Measurements from ENCODE around the gene SMAP1.

The SMAP1 gene

DNA sequence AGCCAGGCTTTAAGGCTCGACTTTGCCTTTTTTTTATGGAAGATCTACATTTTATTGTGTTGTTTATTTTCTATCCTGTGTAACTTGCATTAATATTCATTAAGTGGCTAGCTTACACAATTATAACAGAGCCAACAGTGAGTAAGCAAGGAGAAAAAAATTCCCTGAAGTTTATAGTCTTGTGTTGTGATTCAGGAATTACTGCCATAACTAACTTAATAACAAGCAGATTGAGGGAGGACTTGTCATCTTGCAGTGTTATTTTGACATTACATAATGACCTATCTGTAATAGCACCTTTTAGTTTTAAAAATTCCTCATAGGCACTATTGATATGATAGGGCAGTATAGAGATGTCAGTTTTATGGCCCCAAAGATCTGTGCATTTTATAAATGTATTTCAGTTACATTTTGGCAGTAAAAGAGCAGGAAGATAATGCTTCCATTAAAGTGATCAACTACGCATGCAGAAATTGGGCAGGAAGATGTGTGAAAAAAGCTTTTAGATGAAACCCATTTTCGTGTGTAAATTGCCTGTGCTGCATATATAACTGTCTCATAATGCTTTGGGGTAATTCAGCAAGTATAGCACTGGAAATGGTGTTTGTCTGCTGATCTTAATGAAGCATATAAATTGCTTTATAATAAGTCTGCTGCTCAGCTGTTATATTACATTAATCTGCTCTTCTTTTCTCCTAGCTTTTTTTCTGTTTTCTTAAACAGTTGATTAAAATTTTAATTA lies 123.0 kb downstream of the SMAP1 start:
- no peak overlapping the region for H2AFZ ChIP-seq (ENCODE audit: low read depth, low read length)
- H3K36me3 ChIP-seq (ENCODE audit: insufficient read depth, low read length): no peaks in the 10 kb centered on the region
- no peak overlapping the region for H3K4me3 ChIP-seq (ENCODE audit: low read length)
- no peaks in the 10 kb centered on the region for H3K27me3 ChIP-seq (ENCODE audit: insufficient read depth, low read length)
- peaks cover 2% of the 10 kb centered on the region for H3K9me3 ChIP-seq (ENCODE audit: low read length)
- no peaks in the 10 kb centered on the region for H3K4me1 ChIP-seq (ENCODE audit: insufficient read depth, low read length)

DNA sequence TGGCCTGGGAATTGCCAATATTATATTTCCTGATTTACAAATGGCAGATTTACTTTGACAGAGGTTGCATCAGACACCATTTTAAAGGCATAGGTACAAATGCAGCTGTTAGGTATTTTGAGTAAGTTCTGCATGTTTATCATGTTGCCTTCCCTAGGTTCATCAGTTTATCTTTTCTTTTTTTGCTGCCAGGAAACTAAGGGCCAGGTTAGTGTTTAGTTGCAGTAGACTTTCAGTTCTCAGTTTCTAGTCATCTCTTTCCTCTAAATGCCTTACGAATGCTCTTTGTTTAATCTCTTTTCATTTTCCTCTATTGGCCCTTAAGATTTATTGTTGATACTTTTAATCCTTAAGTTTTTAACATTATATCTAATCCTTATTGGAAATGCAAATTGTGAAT lies 129.9 kb downstream of the SMAP1 start:
- Histone ChIP-seq H3K9me3 (ENCODE audit: low read length) (peaks cover 2% of the 10 kb centered on the region), H3K36me3 (ENCODE audit: insufficient read depth, low read length) (no peaks in the 10 kb centered on the region), H3K4me1 (ENCODE audit: insufficient read depth, low read length) (no peaks in the 10 kb centered on the region), H3K4me3 (ENCODE audit: low read length) (no peak overlapping the region), H3K27me3 (ENCODE audit: insufficient read depth, low read length) (no peaks in the 10 kb centered on the region), H2AFZ (ENCODE audit: low read depth, low read length) (no peak overlapping the region)

DNA sequence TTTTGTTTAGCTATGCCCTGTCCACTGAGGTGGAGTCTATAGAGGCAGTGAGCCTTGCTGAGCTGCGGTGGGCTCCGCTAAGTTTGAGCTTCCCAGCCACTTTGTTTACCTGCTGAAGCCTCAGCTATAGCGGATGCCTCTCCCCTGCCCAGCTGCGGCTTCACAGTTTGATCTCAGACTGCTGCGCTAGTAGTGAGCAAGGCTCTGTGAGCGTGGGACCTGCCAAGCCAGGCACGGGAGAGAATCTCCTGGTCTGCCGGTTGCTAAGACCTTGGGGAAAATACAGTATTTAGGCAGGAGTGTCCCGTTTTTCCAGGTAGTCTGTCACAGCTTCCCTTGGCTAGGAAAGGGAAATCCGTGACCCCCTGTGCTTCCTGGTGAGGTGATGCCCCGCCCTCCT lies 138.4 kb downstream of the SMAP1 start:
- Histone ChIP-seq H3K4me1 (ENCODE audit: insufficient read depth, low read length) (no peaks in the 10 kb centered on the region), H2AFZ (ENCODE audit: low read depth, low read length) (no peak overlapping the region), H3K36me3 (ENCODE audit: insufficient read depth, low read length) (no peaks in the 10 kb centered on the region), H3K27me3 (ENCODE audit: insufficient read depth, low read length) (no peaks in the 10 kb centered on the region), H3K4me3 (ENCODE audit: low read length) (no peak overlapping the region), H3K9me3 (ENCODE audit: low read length) (no peaks in the 10 kb centered on the region)

DNA sequence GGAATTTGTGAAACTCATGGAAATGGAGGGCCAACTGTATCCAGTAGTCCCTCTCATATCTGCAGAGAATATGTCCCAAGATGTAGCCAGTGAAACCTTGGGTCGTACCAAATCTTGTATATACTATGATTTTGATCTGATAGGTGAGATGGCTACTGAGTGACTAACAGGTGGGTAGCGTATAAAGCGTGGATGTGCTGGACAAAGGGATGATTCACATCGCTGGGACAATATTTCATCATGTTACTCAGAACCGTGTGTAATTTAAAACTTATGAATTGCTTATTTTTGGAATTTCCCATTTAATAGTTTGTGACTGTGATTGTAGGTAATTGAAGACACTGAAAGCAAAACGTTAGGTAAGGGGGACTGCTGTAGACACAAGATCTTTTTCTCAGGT lies 144.1 kb downstream of the SMAP1 start:
- H3K4me1 ChIP-seq (ENCODE audit: insufficient read depth, low read length): no peaks in the 10 kb centered on the region

DNA sequence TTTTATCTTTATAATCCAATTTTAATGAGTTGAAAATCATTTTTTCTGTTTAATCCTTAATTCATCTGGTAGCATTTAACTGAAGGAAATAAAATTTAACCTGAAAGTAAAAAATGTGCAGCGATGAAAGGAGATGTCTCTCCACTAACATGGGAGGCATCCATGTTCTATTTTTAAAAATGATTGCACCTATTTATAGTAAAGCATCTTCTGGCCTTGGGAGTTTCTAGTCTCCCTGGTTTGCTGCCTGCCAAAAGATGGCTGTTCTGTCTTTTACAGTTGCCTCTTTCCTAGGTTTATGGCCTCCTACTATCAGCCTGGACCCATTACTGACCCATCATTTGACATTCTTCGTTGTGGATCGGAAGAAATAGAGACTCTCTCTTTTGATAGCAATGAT lies 146.2 kb downstream of the SMAP1 start:
- Histone ChIP-seq H3K4me3 (ENCODE audit: low read length) (no peak overlapping the region), H3K27me3 (ENCODE audit: insufficient read depth, low read length) (no peaks in the 10 kb centered on the region), H3K36me3 (ENCODE audit: insufficient read depth, low read length) (no peaks in the 10 kb centered on the region), H2AFZ (ENCODE audit: low read depth, low read length) (no peak overlapping the region), H3K9me3 (ENCODE audit: low read length) (no peaks in the 10 kb centered on the region), H3K4me1 (ENCODE audit: insufficient read depth, low read length) (no peaks in the 10 kb centered on the region)

More for the DNA sequence above, 144.1 kb downstream of the SMAP1 start:
- Histone ChIP-seq H3K27me3 (ENCODE audit: insufficient read depth, low read length) (no peaks in the 10 kb centered on the region), H3K36me3 (ENCODE audit: insufficient read depth, low read length) (no peaks in the 10 kb centered on the region), H3K9me3 (ENCODE audit: low read length) (no peaks in the 10 kb centered on the region), H3K4me3 (ENCODE audit: low read length) (no peak overlapping the region), H2AFZ (ENCODE audit: low read depth, low read length) (no peak overlapping the region)

DNA sequence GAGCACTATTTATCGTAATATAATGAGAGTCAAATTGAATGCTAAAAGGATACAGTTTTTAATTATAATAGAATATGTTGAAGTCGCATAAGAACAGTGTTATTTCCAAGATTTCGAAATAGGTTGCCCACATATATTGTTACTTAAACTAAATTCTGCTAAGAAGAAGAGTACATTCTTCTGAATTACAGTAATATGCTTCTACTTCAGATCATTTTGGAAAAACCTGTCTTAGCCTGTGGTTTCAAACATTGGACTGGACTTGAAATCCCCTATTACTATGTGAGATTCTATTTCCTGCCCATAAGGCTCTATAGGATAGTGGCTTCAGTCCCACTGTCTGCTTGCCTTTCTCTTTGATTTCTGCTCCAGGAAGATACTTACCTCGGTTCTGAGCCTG lies 152.0 kb downstream of the SMAP1 start:
- no peak overlapping the region for H3K4me3 ChIP-seq (ENCODE audit: low read length)
- H2AFZ ChIP-seq (ENCODE audit: low read depth, low read length): no peak overlapping the region
- no peaks in the 10 kb centered on the region for H3K36me3 ChIP-seq (ENCODE audit: insufficient read depth, low read length)
- H3K4me1 ChIP-seq (ENCODE audit: insufficient read depth, low read length): no peaks in the 10 kb centered on the region
- H3K27me3 ChIP-seq (ENCODE audit: insufficient read depth, low read length): no peaks in the 10 kb centered on the region
- H3K9me3 ChIP-seq (ENCODE audit: low read length): no peaks in the 10 kb centered on the region

DNA sequence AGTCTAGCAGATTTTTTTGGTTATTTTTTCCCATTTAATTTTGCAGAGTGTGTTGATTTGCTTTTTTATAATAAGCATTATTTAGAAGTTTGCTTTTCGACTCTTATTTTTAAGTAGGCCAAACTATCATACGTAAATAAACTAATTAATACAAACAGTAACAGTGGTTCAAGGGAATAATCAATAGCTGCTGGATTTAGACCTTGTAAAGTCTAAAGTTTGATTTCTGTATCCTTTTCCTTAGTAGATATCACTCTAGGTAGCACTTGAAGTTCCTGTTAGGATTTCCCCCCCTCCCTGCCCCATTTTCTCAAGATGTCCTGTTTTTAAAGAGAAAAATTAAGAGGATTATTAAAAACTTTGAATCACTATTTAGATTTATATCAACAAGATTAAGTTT lies 153.1 kb downstream of the SMAP1 start:
- no peaks in the 10 kb centered on the region for H3K36me3 ChIP-seq (ENCODE audit: insufficient read depth, low read length)
- H3K9me3 ChIP-seq (ENCODE audit: low read length): no peaks in the 10 kb centered on the region
- H3K27me3 ChIP-seq (ENCODE audit: insufficient read depth, low read length): no peaks in the 10 kb centered on the region
- no peak overlapping the region for H2AFZ ChIP-seq (ENCODE audit: low read depth, low read length)
- no peak overlapping the region for H3K4me3 ChIP-seq (ENCODE audit: low read length)
- H3K4me1 ChIP-seq (ENCODE audit: insufficient read depth, low read length): no peaks in the 10 kb centered on the region

DNA sequence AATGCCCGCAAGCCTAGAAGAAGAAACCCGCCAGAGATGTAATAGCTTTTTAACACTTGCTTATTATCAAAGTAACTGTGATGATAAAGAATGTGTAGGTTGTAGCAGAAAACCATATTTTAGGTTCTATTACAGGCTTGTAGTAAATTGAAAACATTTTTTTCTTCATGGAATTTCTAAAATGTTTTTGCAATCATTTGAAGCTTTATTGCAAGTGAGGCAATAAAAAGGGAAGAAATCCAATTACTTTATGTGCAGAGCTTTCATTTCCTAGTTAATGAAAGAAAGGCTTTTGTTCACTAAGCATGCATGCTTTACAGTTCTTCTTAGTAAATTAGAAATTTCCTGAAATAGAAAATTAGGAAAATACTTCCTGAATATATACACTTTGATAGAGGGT lies 154.1 kb downstream of the SMAP1 start:
- H3K36me3 ChIP-seq (ENCODE audit: insufficient read depth, low read length): no peaks in the 10 kb centered on the region
- H3K4me3 ChIP-seq (ENCODE audit: low read length): no peak overlapping the region
- H3K9me3 ChIP-seq (ENCODE audit: low read length): no peaks in the 10 kb centered on the region
- no peak overlapping the region for H2AFZ ChIP-seq (ENCODE audit: low read depth, low read length)
- H3K4me1 ChIP-seq (ENCODE audit: insufficient read depth, low read length): no peaks in the 10 kb centered on the region
- H3K27me3 ChIP-seq (ENCODE audit: insufficient read depth, low read length): no peaks in the 10 kb centered on the region

DNA sequence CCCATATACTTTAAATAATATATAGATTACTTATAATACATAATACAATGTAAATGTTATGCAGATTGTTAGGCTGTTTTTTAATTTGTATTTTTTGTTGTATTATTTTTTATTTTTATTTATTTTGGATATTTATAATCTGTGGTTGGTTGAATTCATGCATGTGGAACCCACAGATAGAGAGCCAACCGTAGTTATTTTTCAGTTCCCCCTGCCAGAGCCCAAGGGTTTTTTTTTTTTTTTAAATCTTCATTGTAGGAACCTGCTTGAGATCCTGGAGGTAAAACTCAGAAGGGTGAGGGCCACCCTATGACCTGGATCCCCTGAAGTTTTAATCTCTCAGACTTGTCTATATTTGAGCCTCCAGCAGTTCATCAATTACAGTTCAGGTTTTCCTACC lies 156.0 kb downstream of the SMAP1 start:
- no peaks in the 10 kb centered on the region for H3K27me3 ChIP-seq (ENCODE audit: insufficient read depth, low read length)
- H2AFZ ChIP-seq (ENCODE audit: low read depth, low read length): no peak overlapping the region
- H3K36me3 ChIP-seq (ENCODE audit: insufficient read depth, low read length): no peaks in the 10 kb centered on the region
- H3K9me3 ChIP-seq (ENCODE audit: low read length): no peaks in the 10 kb centered on the region
- no peaks in the 10 kb centered on the region for H3K4me1 ChIP-seq (ENCODE audit: insufficient read depth, low read length)
- H3K4me3 ChIP-seq (ENCODE audit: low read length): no peak overlapping the region

DNA sequence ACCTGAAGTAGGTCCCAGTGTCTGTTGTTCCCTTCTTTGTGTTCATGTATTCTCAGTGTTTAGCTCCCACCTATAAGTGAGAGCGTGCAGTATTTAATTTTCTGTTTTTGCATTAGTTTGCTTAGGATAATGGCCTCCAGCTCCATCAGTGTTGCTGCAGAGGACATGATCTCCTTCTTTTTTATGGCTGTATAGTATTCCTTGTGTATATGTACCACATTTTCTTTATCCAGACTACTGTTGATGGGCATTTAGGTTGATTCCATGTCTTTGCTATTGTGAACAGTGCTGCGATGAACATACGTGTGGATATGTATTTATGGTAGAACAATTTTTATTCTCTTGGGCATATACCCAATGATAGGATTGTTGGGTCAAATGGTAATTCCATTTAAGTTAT lies 163.7 kb downstream of the SMAP1 start:
- no peaks in the 10 kb centered on the region for H3K9me3 ChIP-seq (ENCODE audit: low read length)
- H3K36me3 ChIP-seq (ENCODE audit: insufficient read depth, low read length): no peaks in the 10 kb centered on the region
- no peaks in the 10 kb centered on the region for H3K4me1 ChIP-seq (ENCODE audit: insufficient read depth, low read length)
- no peak overlapping the region for H2AFZ ChIP-seq (ENCODE audit: low read depth, low read length)
- H3K4me3 ChIP-seq (ENCODE audit: low read length): no peak overlapping the region
- no peaks in the 10 kb centered on the region for H3K27me3 ChIP-seq (ENCODE audit: insufficient read depth, low read length)

DNA sequence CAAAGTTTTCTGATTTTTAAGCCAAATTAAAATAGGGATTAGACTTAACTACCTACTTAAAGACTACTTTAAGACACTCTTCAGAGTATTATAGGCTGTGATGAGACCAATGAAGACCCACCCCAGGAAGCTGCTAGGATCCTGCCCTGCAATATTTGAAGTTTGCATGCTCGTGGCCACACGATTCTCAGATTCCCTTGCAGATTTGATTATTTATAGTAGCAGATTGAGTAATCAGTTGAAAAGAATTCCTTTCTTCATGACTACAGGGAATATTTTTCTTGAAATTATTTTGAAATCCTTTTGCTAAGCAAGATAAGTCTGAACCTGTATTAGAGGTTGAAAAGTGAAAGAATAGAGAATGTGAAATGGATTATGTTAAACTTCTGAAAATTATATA lies 166.8 kb downstream of the SMAP1 start:
- Histone ChIP-seq H2AFZ (ENCODE audit: low read depth, low read length) (no peak overlapping the region), H3K36me3 (ENCODE audit: insufficient read depth, low read length) (no peaks in the 10 kb centered on the region), H3K4me3 (ENCODE audit: low read length) (no peak overlapping the region), H3K27me3 (ENCODE audit: insufficient read depth, low read length) (no peaks in the 10 kb centered on the region), H3K4me1 (ENCODE audit: insufficient read depth, low read length) (no peaks in the 10 kb centered on the region), H3K9me3 (ENCODE audit: low read length) (no peaks in the 10 kb centered on the region)

DNA sequence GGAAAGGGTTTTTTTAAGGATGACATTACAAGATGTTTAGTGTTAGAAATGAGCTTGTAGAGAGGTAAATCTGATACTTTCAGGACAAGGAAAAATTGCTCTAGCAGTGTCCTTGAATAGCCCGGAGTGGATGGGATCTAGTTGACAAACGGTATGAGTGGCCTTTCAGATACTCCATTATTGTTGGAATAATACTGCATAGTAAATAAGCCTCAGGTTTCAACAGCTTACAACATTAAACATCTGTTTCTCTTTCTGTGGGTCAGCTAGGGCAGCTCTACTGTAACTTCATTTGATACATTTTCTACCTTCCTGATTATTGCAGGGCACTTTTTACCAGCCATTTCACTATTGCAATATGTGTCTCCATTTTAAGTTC lies 171.2 kb downstream of the SMAP1 start:
- H3K9me3 ChIP-seq (ENCODE audit: low read length): no peaks in the 10 kb centered on the region

DNA sequence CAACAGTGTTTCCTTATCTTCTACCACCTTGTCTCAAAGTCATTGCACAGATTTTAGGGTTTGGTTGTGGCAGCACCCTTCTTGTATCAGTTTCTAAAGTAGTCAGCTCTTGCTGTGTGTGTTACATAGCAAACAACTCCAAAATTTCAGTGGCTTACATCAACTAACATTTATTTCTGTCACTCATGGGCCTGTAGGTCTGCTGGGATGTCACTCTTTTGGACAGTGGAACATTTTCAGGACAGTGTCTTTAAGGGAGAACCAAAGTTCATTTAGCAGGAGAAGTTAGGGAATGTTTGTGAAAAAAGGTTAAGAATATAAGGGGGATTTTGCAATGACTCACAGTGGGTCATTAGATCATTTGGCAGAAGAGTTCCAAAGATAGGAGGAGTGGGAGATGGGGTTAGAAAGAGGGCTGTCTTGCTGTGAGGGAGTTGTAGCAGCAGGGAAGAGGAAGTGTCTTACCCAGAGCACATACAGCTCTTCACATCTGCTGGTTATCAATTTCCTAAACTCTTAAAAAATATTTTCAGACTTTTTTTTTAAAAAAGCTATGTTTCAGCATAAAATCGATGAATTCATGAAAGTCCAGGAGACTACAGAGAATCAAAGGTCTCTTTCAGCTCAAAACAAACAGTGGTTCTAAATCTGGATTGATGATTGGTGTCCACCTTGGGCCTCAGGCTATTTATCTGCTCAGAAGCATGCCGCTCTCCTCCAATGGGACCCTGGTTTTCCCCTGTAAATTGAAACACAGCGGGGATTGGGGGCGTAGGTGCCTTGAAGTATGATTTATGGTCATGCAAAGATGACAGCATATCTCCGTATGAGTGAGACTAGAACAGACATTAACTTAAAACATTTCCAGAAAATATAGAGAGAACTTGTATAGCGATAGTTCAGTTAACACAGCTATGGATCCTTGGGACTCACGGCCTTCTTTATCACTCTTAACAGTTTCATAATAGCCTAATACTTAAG lies 171.9 kb downstream of the SMAP1 start:
- no peaks in the 10 kb centered on the region for H3K9me3 ChIP-seq (ENCODE audit: low read length)
- H3K27me3 ChIP-seq (ENCODE audit: insufficient read depth, low read length): no peaks in the 10 kb centered on the region
- no peaks in the 10 kb centered on the region for H3K36me3 ChIP-seq (ENCODE audit: insufficient read depth, low read length)
- no peaks in the 10 kb centered on the region for H3K4me1 ChIP-seq (ENCODE audit: insufficient read depth, low read length)
- H3K4me3 ChIP-seq (ENCODE audit: low read length): no peak overlapping the region
- no peak overlapping the region for H2AFZ ChIP-seq (ENCODE audit: low read depth, low read length)

More for the DNA sequence above, 171.2 kb downstream of the SMAP1 start:
- H3K27me3 ChIP-seq (ENCODE audit: insufficient read depth, low read length): no peaks in the 10 kb centered on the region
- H3K36me3 ChIP-seq (ENCODE audit: insufficient read depth, low read length): no peaks in the 10 kb centered on the region
- no peaks in the 10 kb centered on the region for H3K4me1 ChIP-seq (ENCODE audit: insufficient read depth, low read length)
- no peak overlapping the region for H2AFZ ChIP-seq (ENCODE audit: low read depth, low read length)
- no peak overlapping the region for H3K4me3 ChIP-seq (ENCODE audit: low read length)

Data from neuron (in vitro differentiated cells).